Measurements from ENCODE around the gene UBASH3B.

The UBASH3B gene

DNA sequence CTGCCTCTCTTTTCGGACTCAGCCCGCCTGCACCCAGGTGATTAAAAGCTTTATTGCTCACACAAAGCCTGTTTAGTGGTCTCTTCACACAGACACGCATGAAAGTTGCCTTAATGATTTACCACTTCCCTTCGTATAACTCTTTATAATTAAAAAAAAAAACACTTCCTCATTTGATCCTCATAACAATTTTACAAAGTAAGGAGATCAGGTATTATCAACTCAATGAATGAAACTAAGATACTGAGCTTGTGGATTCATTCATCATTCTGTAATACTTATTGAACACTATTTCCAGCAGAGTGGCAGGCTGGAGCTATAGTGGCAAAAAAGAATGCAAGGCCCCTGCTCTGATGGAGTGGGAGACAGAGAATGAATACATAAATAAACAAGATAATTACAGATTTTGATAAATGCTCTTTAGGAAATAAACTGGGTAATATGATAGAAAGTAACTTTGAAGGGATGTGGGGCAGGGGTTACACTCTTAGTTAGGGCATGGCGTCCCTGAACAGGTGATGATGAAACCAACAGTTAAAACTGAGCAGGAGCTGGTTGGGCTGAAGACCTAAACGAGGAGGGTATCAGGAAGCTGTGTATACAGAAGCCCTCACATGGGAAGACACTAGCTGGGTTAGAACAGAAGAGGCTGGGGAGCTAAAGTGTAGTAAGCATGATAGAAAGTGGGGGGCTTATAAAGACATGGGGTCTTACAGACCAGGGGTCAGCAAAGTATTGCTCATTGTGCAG lies 177.4 kb downstream of the UBASH3B start:
- in situ Hi-C loops (cut with HindIII; ENCODE audit: low sequenced_read_pairs): no loop called here

DNA sequence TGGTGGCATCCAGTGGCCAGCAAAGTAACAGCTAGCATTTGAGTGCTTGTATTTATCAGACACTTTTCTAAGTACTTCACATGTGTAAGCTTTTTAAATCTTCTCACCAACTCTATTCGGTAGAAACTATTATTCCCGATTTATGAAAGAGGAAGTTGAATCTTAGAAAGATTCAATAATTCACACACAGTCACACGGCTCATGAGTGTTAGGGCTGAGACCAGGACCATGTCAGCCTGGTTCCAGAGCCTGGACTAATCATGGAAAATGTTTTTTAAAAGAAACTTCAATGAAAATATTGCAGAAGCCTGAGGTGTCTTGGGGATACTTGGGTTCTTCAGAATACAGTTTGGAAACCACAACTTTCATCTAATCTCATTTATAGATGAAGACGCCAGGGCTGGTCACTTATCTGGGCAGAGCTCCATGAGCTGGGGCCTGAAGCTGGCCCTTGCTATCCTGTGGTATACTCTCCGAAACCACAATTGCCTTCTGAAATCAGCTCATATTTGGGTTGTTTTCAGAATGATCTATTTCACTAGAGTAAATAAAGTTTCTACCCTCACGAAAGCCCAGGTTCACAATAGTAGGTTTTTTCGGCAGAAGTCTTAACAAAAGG lies 178.4 kb downstream of the UBASH3B start:
- in situ Hi-C loops (cut with HindIII; ENCODE audit: low sequenced_read_pairs): no loop called here

DNA sequence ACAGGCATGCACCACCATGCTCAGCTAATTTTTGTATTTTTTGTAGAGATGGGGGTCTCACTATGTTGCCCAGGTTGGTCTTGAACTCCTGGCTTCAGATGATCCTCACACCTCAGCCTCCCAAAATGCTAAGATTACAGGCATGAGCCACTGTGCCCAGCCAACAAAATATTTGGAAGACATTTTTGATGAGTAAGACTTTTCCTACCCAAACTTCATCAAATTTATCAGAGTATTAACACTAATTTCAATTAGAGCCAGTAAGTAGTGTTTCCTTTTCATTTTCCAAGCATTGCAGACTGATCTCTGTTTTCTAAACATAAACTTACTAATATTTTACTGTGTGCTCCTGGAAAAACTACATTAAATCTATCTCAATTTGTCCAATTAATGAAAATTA lies 181.4 kb downstream of the UBASH3B start:
- in situ Hi-C loops (cut with HindIII; ENCODE audit: low sequenced_read_pairs): no loop called here

DNA sequence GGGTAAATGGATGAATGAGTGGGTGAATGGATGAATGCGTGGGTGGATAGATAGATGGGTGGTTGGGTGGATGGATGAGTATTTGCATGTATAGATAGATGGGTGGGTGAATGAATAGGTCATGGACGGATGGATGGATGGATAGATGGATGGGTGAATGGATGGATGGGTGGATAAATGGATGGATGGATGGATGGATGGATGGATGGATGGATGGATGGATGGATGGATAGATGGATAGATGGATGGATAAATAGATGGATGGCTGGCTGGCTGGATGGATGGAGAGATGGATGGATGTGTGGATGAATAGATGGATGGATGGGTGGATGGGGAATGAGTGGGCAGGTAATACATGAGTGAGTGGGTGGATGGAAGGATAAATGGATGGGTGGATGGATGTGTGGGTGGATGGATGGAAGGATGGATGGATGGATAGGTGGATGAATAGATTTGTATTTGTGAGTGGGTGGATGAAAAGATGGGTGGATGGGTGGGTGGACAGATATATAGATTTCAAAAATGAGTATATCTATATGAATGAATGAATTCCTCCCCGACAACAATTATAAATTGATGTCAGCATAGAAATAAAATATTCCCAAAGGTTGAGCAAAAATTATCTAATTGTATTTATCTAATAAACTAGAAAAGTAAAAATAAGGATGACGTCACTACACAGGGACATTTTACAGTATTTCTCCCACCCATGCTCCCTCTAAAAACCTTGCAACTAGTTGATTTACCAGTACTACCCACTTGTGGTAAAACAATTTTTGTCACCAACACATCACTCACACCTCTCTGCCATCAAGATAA lies 182.2 kb downstream of the UBASH3B start:
- in situ Hi-C loops (cut with HindIII; ENCODE audit: low sequenced_read_pairs): no loop called here

DNA sequence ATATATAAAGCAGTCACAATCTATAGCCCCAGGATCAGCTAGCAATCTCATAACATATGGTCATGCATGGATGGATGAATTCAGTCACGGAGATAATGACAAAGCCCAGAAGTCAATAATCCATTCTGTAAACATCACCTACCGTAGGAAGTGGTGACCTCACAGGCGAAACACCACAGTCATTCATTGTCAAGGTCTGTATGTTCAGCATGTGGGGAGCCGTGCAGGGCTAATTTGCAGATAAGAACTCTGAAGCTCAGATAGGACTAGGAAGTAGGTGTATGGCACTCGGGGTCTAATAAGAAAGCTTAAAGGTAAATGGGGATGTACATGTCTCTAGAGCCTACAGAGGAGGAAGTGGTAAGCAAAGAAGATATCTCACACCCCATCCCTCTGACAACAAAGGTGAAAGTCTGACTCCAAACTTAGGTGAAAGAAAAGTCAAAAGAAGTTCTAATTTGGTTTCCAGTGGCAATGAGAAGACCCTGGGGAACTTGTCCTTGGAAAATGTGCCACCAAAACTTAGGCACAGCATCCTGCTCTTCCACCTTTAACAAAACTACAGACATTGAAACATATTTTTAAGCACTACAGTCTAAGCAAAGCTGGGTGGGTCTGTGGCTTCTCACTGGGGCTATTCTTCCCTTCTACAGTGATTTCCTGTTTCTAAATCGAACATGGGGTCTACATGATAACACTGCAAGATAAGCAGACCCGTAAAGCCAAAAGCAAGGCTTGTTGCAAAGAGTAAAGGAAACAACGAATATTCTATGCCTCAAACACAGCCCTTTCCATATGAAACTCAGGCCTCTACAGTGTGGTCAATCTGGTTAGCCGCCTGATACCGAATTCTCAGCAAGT lies 188.0 kb downstream of the UBASH3B start:
- in situ Hi-C loops (cut with HindIII; ENCODE audit: low sequenced_read_pairs): no loop called here

DNA sequence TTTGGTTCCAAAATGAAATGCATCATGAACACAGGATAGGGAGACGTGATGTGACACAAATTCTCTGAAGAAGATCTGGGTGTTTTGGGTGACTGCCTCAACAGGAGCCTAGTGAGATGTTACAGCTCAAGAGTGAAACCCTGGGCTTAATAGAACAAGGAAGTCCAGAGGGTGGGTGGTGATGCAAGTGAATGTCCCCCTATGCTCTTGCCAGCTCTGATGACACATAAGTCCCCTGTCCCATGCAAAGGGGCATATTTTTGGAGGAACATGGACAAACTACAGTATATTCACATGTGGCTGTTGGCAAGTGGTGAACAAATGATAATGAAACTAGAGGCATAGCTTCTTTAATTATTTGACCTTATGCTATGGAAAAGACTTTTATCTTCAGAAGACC lies 191.9 kb downstream of the UBASH3B start:
- in situ Hi-C loops (cut with HindIII; ENCODE audit: low sequenced_read_pairs): no loop called here

DNA sequence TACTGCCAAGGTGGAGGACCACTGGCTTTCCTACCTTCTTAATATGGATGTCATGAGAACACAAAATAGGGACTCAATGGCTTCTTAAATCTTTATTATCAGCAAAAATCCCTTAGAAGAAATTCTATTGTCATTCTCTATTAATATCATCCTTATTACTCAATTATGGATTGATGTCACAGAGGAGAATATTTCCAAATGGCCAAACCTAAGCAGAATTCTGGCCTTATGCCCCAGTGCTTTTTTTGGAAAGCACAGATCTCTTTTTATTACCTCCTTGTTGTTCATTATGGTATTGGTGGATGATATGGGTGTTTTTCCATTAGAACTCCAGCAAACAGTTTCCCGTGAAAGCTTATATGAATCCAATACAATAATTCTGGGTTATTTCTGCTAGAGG lies 192.7 kb downstream of the UBASH3B start:
- in situ Hi-C loops (cut with HindIII; ENCODE audit: low sequenced_read_pairs): no loop called here

DNA sequence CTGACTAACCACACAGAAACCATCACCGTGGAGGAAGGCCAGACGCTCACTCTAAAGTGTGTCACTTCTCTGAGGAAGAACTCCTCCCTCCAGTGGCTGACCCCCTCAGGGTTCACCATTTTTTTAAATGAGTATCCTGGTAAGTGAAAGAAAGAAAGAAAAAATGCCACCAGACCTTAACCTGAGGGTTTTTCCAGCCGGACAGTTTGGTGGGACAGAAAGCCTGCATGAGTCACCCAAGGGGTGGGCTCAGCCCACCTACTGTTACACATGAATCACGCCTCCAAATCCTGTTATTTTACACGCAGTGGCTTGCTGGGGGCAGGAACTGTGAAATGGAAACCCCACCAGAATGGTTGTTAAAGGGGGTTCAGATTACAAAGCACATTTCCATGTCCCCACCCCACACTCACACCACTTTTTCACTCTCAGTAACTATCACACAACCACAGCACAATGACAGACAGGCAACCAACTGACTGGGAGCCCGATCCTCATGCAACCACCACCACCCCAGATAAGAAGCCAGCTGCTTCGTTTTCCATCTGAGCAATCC lies 194.6 kb downstream of the UBASH3B start:
- in situ Hi-C loops (cut with HindIII; ENCODE audit: low sequenced_read_pairs): loop anchor here (10.0 to 25.0 kb wide), 2 partner anchors 55 to 187 kb away; no protein-coding TSS in a partner anchor

DNA sequence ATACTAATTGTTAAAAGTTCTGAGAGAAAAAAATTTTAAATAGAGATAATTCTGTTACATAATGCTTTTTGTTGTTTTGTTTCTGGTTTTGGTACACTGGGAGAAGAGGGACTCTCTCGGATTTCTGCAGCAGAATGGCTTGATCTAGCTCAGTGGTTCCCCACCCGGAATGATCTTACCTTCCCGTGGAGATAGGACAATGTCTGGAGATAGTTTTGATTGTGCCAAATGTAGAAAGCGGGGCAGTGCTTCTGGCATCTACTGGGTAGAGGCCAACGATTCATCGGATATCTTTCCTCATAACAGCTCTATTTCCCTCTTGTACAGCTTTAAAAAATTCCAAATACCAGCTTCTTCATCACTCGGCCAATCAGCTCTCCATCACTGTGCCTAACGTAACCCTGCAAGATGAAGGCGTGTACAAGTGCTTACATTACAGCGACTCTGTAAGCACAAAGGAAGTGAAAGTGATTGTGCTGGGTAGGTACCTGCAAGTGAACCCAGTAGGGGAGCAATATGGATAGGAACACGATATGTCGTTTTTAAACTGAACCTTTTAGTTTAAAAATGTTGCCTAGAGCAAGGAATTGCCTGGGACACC lies 195.9 kb downstream of the UBASH3B start:
- in situ Hi-C loops (cut with HindIII; ENCODE audit: low sequenced_read_pairs): loop anchor here (10.0 to 25.0 kb wide), 2 partner anchors 57 to 186 kb away; no protein-coding TSS in a partner anchor

DNA sequence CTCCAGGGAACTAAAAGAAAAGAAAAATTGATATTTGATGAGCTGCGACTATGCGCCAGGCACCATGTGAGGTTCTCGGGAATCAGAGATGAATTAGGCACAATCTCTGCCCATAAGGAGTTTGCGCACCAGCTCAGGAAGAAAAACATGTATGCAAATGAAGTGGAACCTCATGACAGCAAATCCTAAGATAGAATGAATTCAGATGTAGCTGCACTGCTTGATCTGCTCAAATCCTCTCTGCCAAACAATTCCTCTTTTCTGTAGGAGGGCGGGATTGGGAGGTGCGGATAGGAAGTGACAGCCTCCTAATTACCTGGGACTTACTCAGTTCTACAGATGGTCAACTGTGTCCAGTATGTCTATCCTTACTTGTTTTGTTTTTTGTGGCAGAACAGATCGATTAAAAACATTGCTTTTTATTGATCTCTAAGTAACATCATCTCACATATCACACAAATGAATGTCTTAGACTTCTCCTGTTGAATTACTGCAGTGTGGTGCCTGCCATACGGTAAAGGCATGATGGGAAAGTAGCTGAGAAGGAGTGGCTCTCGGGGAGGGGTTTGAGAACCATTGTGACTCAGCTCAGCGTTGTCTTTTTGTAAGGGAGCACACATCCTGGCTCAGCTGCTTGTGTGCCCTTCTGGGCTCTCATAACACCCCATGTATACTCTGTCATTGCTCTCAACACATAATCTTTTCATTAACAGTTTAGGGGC lies 196.7 kb downstream of the UBASH3B start:
- in situ Hi-C loops (cut with HindIII; ENCODE audit: low sequenced_read_pairs): loop anchor here (10.0 to 25.0 kb wide), 2 partner anchors 57 to 185 kb away; no protein-coding TSS in a partner anchor

DNA sequence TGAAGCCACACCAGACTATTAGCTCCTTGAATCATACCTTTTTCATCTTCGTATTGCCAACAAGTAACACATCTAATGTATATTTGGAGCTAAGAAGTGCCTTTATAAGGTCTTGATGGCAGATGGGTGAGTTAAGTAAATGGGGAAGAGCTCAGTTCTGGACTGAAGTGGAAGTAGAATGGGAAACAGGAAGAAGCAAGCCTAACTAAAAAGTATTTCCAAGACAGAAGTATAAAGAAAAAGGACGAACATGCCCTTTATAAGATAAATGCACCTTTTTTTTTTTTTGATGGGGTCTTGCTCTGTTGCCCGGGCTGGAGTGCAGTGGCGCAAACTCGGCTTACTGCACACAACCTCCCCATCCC lies 197.3 kb downstream of the UBASH3B start:
- in situ Hi-C loops (cut with HindIII; ENCODE audit: low sequenced_read_pairs): loop anchor here (10.0 to 25.0 kb wide), 2 partner anchors 58 to 185 kb away; no protein-coding TSS in a partner anchor

DNA sequence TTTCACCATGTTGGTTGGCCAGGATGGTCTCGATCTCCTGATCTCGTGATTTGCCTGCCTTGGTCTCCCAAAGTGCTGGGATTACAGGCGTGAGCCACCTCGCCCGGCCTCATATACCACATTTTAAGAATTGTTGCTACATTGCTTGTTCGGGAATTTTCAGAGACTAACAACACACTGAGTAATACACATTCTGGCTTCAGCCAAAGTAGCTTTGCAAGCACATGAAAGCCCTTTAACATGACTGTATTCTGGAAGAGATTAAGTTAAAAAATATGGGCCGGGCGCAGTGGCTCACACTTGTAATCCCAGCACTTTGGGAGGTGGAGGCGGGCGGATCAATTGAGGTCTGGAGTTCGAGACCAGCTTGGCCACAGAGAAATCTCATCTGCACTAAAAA lies 197.7 kb downstream of the UBASH3B start:
- in situ Hi-C loops (cut with HindIII; ENCODE audit: low sequenced_read_pairs): loop anchor here (10.0 to 25.0 kb wide), 2 partner anchors 58 to 184 kb away; no protein-coding TSS in a partner anchor

DNA sequence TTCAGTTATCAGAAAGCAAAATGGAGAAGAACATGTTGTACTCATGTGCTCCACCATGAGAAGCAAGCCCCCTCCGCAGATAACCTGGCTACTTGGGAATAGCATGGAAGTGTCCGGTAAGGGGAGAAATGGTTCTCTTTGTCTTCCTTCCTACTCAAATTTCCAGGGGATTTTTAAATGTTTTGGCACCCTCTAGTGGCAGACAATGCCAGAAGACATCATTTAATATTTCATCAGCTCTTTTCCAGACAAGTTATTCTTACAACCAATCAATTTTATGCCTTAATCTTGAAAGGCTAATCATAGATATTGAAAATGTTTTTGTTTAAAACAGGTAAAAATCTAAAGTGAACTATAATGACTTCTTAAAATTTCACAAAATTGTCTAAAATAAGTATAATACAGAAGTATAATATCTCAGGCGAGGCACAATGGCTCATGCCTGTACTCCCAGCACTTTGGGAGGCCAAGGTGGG lies 198.5 kb downstream of the UBASH3B start:
- in situ Hi-C loops (cut with HindIII; ENCODE audit: low sequenced_read_pairs): loop anchor here (10.0 to 25.0 kb wide), 2 partner anchors 59 to 183 kb away; no protein-coding TSS in a partner anchor

DNA sequence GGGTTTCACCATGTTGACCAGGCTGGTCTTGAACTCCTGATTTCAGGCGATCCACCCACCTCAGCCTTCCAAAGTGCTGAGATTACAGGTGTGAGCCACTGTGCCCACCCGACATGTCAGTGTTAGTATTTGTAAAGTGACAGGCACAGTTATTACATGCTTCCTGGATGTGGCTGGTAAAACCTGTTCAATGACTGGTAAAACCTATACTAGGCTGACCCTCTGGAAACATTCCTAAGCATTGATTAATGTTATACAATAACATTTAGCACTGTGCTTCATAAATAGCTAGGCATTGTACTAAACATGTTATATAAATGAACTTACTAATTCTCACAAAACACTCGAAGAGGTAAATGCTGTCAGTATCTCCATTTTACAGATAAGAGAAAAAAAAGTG lies 206.1 kb downstream of the UBASH3B start:
- in situ Hi-C loops (cut with HindIII; ENCODE audit: low sequenced_read_pairs): loop anchor here (25.0 kb wide), 1 partner anchor 176 kb away; no protein-coding TSS in a partner anchor

DNA sequence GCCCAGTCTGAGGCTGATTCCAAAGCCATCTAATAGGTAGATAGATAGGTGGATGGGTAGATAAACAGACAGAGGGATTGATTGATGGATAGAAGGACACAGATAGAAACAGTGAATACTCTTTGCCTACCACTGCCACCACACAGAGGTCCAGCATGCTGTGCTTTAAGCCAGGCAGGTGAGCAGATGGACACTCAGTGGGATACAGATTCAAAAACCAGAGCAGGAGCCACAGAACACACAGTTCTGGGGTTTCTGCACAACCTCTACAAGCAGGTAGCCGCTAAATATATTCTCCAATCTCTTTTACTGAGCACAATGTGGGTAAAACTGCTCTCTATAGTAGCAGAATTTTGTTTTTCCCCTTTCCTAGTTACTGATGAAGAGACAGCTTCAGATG lies 206.6 kb downstream of the UBASH3B start:
- in situ Hi-C loops (cut with HindIII; ENCODE audit: low sequenced_read_pairs): loop anchor here (25.0 kb wide), 1 partner anchor 175 kb away; no protein-coding TSS in a partner anchor

DNA sequence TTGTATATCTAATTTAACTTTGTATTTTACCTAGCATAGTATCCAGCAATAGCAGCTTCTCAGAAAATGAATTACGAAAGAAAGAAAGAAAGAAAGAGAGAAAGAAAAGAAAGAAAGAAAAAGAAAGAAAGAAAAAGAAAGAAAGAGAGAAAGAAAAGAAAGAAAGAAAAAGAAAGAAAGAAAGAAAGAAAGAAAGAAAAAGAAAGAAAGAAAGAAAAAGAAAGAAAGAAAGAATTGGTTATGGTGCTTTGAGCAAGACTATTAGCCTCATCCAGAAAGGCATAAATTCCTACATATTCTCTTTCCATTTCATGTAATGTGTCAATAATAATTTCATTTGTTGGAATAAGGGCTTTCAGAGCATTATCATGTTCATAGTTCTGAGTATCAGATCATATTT lies 207.6 kb downstream of the UBASH3B start:
- in situ Hi-C loops (cut with HindIII; ENCODE audit: low sequenced_read_pairs): loop anchor here (25.0 kb wide), 1 partner anchor 174 kb away; no protein-coding TSS in a partner anchor

DNA sequence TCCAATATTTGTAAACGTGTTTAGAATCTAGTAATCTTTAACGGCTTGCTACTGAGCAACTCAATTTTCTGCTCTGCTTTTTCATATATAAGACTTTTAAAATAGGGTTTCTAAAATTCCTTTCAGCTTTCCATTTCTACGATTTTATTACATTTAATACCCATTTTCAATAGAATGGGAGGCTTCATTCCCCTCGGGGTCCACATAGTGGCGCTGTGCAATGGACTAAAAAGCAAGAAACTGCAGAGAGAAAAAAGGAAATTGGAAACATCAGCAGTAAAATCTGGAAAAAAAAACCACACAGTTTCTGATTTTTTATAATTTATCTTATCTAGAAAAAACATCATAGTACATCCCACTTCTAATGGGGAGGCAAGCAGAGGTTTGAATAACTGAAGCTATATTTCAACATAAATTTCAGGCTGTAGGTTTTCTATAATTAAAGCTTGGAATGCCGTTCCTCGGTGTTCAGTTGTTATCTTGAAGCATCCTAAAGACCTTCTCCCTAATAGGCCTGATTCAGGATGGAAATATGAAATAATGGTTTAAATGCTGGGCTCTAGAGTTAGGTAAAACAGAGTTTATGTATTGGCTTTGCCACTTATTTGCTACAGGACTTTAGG lies 208.3 kb downstream of the UBASH3B start:
- in situ Hi-C loops (cut with HindIII; ENCODE audit: low sequenced_read_pairs): loop anchor here (25.0 kb wide), 1 partner anchor 173 kb away; no protein-coding TSS in a partner anchor

Measured in DLD1 (cell line).